ENCODE data around the gene YWHAB. TPM values are rescaled to one million over a fixed set of nuclear protein-coding genes. Genes with fewer than 3 reads are reported as not detected.

YWHAB gene
- polyA plus RNA-seq, 4 donors: 125 to 157 (median 138) TPM

- peaks cover 24 to 50% (median 25%) of the 10 kb centered on the region in 3 donors for H3K36me3 ChIP-seq (ENCODE audit: control insufficient read depth in 3 of 3, insufficient read depth in 2 of 3, low read depth in 1 of 3, low read length in 3 of 3)
- H3K27ac ChIP-seq (ENCODE audit: low read depth in 1 of 3, low read length in 2 of 3): no peak overlapping the region
- H3K4me1 ChIP-seq (ENCODE audit: control insufficient read depth in 3 of 3, insufficient read depth in 2 of 3, low read depth in 1 of 3, low read length in 2 of 3): no peaks in the 10 kb centered on the region
- no peaks in the 10 kb centered on the region for H3K27me3 ChIP-seq (ENCODE audit: control insufficient read depth in 3 of 3, insufficient read depth in 3 of 3, low read length in 3 of 3)
- no peak for FAIRE-seq
- H3K9me3 ChIP-seq (ENCODE audit: control insufficient read depth in 2 of 2, insufficient read depth in 1 of 2, low read depth in 1 of 2, low read length in 1 of 2): no peaks in the 10 kb centered on the region
- no peak for DNase-seq
- WGBS, 3 donors: 86 to 92% (median 91%) methylated on average over 1 of the region's 1 CpG
- H3K4me3 ChIP-seq (ENCODE audit: low read depth in 1 of 3, low read length in 3 of 3): no peak overlapping the region
Observed at GRCh38 chr20:44952731-44953130, 67.2 kb downstream of the YWHAB start.

DNA sequence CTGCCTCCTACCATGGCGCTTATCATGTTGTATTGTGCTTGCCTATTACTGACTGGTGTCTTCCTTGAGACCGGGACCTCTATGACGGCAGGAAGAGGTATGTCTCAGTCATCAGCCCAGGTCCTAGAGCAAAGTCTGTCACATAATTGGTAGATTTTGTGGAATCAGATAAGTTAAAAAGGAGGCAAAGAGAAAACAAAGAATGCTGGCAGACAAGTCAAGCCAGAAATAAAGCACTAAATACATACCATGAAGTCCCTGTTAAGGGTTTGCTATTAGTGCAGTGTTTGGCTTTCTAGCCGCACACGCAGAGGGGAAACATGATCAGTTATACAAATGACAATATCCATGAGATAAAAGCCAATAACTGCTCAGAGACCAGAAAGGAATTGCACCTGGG, 68.7 kb downstream of the YWHAB start:
- WGBS, 3 donors: 95 to 98% (median 96%) methylated on average over 5 of the region's 5 CpGs
- DNase-seq: no peak
- H3K4me3 ChIP-seq (ENCODE audit: low read depth in 1 of 3, low read length in 3 of 3): no peak overlapping the region
- no peak overlapping the region for H3K27ac ChIP-seq (ENCODE audit: low read depth in 1 of 3, low read length in 2 of 3)
- H3K27me3 ChIP-seq (ENCODE audit: control insufficient read depth in 3 of 3, insufficient read depth in 3 of 3, low read length in 3 of 3): no peaks in the 10 kb centered on the region
- H3K36me3 ChIP-seq (ENCODE audit: control insufficient read depth in 3 of 3, insufficient read depth in 2 of 3, low read depth in 1 of 3, low read length in 3 of 3): peaks cover 16 to 47% (median 23%) of the 10 kb centered on the region in 3 donors
- no peak for FAIRE-seq
- peaks cover 4 to 11% (median 5%) of the 10 kb centered on the region in 3 donors for H3K4me1 ChIP-seq (ENCODE audit: control insufficient read depth in 3 of 3, insufficient read depth in 2 of 3, low read depth in 1 of 3, low read length in 2 of 3)
- H3K9me3 ChIP-seq (ENCODE audit: control insufficient read depth in 2 of 2, insufficient read depth in 1 of 2, low read depth in 1 of 2, low read length in 1 of 2): no peaks in the 10 kb centered on the region

- Histone ChIP-seq H3K9me3 (ENCODE audit: control insufficient read depth in 2 of 2, insufficient read depth in 1 of 2, low read depth in 1 of 2, low read length in 1 of 2) (no peaks in the 10 kb centered on the region), H3K4me3 (ENCODE audit: low read depth in 1 of 3, low read length in 3 of 3) (no peak overlapping the region), H3K4me1 (ENCODE audit: control insufficient read depth in 3 of 3, insufficient read depth in 2 of 3, low read depth in 1 of 3, low read length in 2 of 3) (peaks cover 5 to 11% (median 5%) of the 10 kb centered on the region in 3 donors), H3K36me3 (ENCODE audit: control insufficient read depth in 3 of 3, insufficient read depth in 2 of 3, low read depth in 1 of 3, low read length in 3 of 3) (peaks cover 16 to 43% (median 19%) of the 10 kb centered on the region in 3 donors), H3K27me3 (ENCODE audit: control insufficient read depth in 3 of 3, insufficient read depth in 3 of 3, low read length in 3 of 3) (no peaks in the 10 kb centered on the region), H3K27ac (ENCODE audit: low read depth in 1 of 3, low read length in 2 of 3) (no peak overlapping the region)
- 81 to 95% (median 83%) methylated on average over 4 of the region's 4 CpGs for WGBS, 3 donors
- FAIRE-seq (no peak), DNase-seq (no peak)
Observed at GRCh38 chr20:44955270-44955669, 69.8 kb downstream of the YWHAB start.

DNA sequence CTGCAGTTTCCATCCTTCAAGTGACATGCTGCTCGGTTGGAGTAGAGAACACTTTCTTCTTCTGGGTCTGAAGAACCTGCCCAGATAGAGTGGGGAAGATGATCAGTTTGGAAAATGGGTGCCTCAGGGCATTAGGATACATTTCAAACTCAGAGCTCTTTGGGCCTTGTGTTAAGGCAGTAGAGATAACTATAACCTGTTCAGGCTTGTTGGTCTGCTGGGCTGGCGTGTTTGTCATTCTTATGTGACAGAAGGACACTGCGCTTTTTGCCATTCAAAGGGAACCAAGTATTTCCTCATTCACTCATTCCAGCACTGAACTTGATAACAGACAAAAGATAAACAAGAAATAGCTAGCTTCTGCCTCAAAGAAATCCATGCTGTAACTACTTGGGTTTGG, 70.9 kb downstream of the YWHAB start:
- 92 to 95% (median 93%) methylated on average over 3 of the region's 3 CpGs for WGBS, 3 donors
- DNase-seq (no peak), FAIRE-seq (no peak)
- no peaks in the 10 kb centered on the region for H3K9me3 ChIP-seq (ENCODE audit: control insufficient read depth in 2 of 2, insufficient read depth in 1 of 2, low read depth in 1 of 2, low read length in 1 of 2)
- H3K4me3 ChIP-seq (ENCODE audit: low read depth in 1 of 3, low read length in 3 of 3): no peak overlapping the region
- H3K36me3 ChIP-seq (ENCODE audit: control insufficient read depth in 3 of 3, insufficient read depth in 2 of 3, low read depth in 1 of 3, low read length in 3 of 3): peaks cover 9 to 36% (median 12%) of the 10 kb centered on the region in 3 donors
- peaks cover 5 to 16% (median 5%) of the 10 kb centered on the region in 3 donors for H3K4me1 ChIP-seq (ENCODE audit: control insufficient read depth in 3 of 3, insufficient read depth in 2 of 3, low read depth in 1 of 3, low read length in 2 of 3)
- no peak overlapping the region for H3K27ac ChIP-seq (ENCODE audit: low read depth in 1 of 3, low read length in 2 of 3)
- no peaks in the 10 kb centered on the region for H3K27me3 ChIP-seq (ENCODE audit: control insufficient read depth in 3 of 3, insufficient read depth in 3 of 3, low read length in 3 of 3)

Other genes with a start within 250 kb of the YWHAB start
- 100 to 1,000 TPM in 2 of 4 donors, 10 to 100 TPM in 1, 1 to 10 TPM in 1; 4.3 to 135 (median 101) TPM for gene ADA, start 234.0 kb upstream of the YWHAB start, polyA plus RNA-seq
- 1 to 10 TPM in 2 of 4 donors, under 1 TPM in 1, not detected in 1; 0.07 to 2.2 (median 1.9) TPM for gene CCN5, start 170.3 kb upstream of the YWHAB start, polyA plus RNA-seq
- gene KCNK15, start 139.8 kb upstream of the YWHAB start, polyA plus RNA-seq: under 1 TPM in 2 of 4 donors, not detected in 2; 0.35 to 0.67 TPM
- 1 to 10 TPM in 2 of 4 donors, not detected in 2; 1.2 to 9.3 TPM for gene RIMS4, start 75.2 kb upstream of the YWHAB start, polyA plus RNA-seq
- gene PABPC1L, start 24.4 kb downstream of the YWHAB start, polyA plus RNA-seq: 10 to 100 TPM in 2 of 4 donors, 1 to 10 TPM in 2; 7.0 to 28.4 (median 9.6) TPM
- 10 to 100 TPM in 3 of 4 donors, 1 to 10 TPM in 1; 9.6 to 34.1 (median 19.0) TPM for gene TOMM34, start 74.7 kb downstream of the YWHAB start, polyA plus RNA-seq
- gene STK4, start 80.8 kb downstream of the YWHAB start, polyA plus RNA-seq: 10 to 100 TPM in 1 of 4 donors, 1 to 10 TPM in 3; 6.9 to 15.8 (median 8.9) TPM
- gene KCNS1, start 215.4 kb downstream of the YWHAB start, polyA plus RNA-seq: 1 to 10 TPM in 2 of 4 donors, not detected in 2; 1.0 to 1.3 TPM
- under 1 TPM in 1 of 4 donors, not detected in 3; 0.12 TPM for gene WFDC5, start 229.5 kb downstream of the YWHAB start, polyA plus RNA-seq
- under 1 TPM in 2 of 4 donors, not detected in 2; 0.07 to 0.09 TPM for gene WFDC12, start 238.8 kb downstream of the YWHAB start, polyA plus RNA-seq